HepG2 (cell line): ENCODE results near the gene SNX21. TPM values are rescaled to one million over a fixed set of nuclear protein-coding genes. Genes with fewer than 3 reads are reported as not detected.

ENCODE experiments used
- ATAD3A ChIP-seq: sonication (generic); formaldehyde crosslinking; IDR thresholded peaks from 2 replicates; pipeline ENCODE4 v1.4.0; 2020; ENCODE audit warnings: missing genetic modification reagents
- ATF7 ChIP-seq, 2 experiments: fragments of 450-650 bp in 1 of 2; sonication (generic) in 1 of 2; formaldehyde crosslinking in 1 of 2; IDR thresholded peaks; 2 replicates each; pipeline versions ENCODE4 v1.4.0 to v1.6.1; 2016 to 2020; ENCODE audit warnings: antibody characterized with exemption in 1 of 2, mild to moderate bottlenecking in 1 of 2, missing genetic modification reagents in 1 of 2
- FLYWCH1 ChIP-seq: sonication (generic); formaldehyde crosslinking; IDR thresholded peaks from 2 replicates; pipeline ENCODE4 v1.8.1; 2023; ENCODE audit warnings: mild to moderate bottlenecking, missing genetic modification reagents
- IKZF4 ChIP-seq: sonication (generic); formaldehyde crosslinking; IDR thresholded peaks from 2 replicates; pipeline ENCODE4 v1.5.1; 2020; ENCODE audit warnings: borderline replicate concordance, mild to moderate bottlenecking, low read depth, missing genetic modification reagents; ENCODE audit errors: not compliant biosample characterization
- MTF1 ChIP-seq: sonication (generic); formaldehyde crosslinking; IDR thresholded peaks from 2 replicates; pipeline ENCODE4 v1.5.0; 2020; ENCODE audit warnings: missing genetic modification reagents
- NAIF1 ChIP-seq: sonication (generic); formaldehyde crosslinking; IDR thresholded peaks from 2 replicates; pipeline ENCODE4 v1.5.0; 2020; ENCODE audit warnings: mild to moderate bottlenecking, missing genetic modification reagents, borderline replicate concordance
- NR2F2 ChIP-seq: IDR thresholded peaks from 2 replicates; pipeline ENCODE4 v1.6.1; 2012; ENCODE audit warnings: low read depth, inconsistent platforms, borderline replicate concordance
- PCBP1 ChIP-seq: fragments of 200-400 bp; formaldehyde crosslinking; IDR thresholded peaks from 2 replicates; pipeline ENCODE4 v1.6.1; 2017; ENCODE audit warnings: mild to moderate bottlenecking, low read depth, low read length, borderline replicate concordance
- REL ChIP-seq: sonication (generic); formaldehyde crosslinking; conservative IDR thresholded peaks from 2 replicates; pipeline ENCODE4 v1.8.0; 2022; ENCODE audit warnings: mild to moderate bottlenecking, missing genetic modification reagents, moderate library complexity
- TBL1XR1 ChIP-seq: fragments of 150-350 bp; IDR thresholded peaks from 2 replicates; pipeline ENCODE4 v1.6.1; 2014; ENCODE audit warnings: borderline replicate concordance, low read length; ENCODE audit not compliant: partially characterized antibody
- ZNF841 ChIP-seq: sonication (generic); formaldehyde crosslinking; IDR thresholded peaks from 2 replicates; pipeline ENCODE4 v1.8.1; 2023; ENCODE audit warnings: missing genetic modification reagents, borderline replicate concordance
- polyA plus RNA-seq, 8 experiments: library from polyadenylated mRNA; depleted of rRNA in 3 of 8; stranded (reverse) in 7 of 8; unstranded in 1 of 8; fragments of >200 nt; fragmentation: Illumina TruSeq in 4 of 8; extraction: Trizol in 4 of 8; gene quantifications; 2 replicates each; pipeline versions ENCODE4 v1.2.1 to v1.2.3, GENCODE V29; 2011 to 2016; ENCODE audit warnings: low read depth in 4 of 8, missing spikeins in 1 of 8, mixed read lengths in 1 of 8; ENCODE audit not compliant: insufficient read depth in 1 of 8
- total RNA-seq, 5 experiments: library from RNA; depleted of rRNA; stranded (reverse); fragments of >200 nt; fragmentation: Illumina TruSeq; extraction: Trizol; gene quantifications; 2 replicates each; pipeline ENCODE4 v1.2.3, GENCODE V29; 2016; ENCODE audit warnings: low read depth in 1 of 5
- TF ChIP-seq, protein P1 (sequence below): sonication (generic); formaldehyde crosslinking; IDR thresholded peaks from 2 replicates; pipeline ENCODE4 v1.5.0; 2020; ENCODE audit warnings: mild to moderate bottlenecking, missing genetic modification reagents, moderate library complexity
- TF ChIP-seq, protein P2 (sequence below): sonication (generic); formaldehyde crosslinking; IDR thresholded peaks from 2 replicates; pipeline ENCODE4 v1.4.0; 2020; ENCODE audit warnings: missing genetic modification reagents, borderline replicate concordance
- TF ChIP-seq, protein P3 (sequence below): sonication (generic); formaldehyde crosslinking; IDR thresholded peaks from 2 replicates; pipeline ENCODE4 v1.4.0; 2020; ENCODE audit warnings: missing genetic modification reagents
- TF ChIP-seq, protein P4 (sequence below): sonication (generic); formaldehyde crosslinking; IDR thresholded peaks from 2 replicates; pipeline ENCODE4 v1.4.0; 2020; ENCODE audit warnings: missing genetic modification reagents

The SNX21 gene
- total and polyA plus RNA-seq, 2 of the 13 experiments (the other 11 are each of a cell fraction or from before 2014, with no cell fraction given): 7.7 to 12.8 TPM

DNA sequence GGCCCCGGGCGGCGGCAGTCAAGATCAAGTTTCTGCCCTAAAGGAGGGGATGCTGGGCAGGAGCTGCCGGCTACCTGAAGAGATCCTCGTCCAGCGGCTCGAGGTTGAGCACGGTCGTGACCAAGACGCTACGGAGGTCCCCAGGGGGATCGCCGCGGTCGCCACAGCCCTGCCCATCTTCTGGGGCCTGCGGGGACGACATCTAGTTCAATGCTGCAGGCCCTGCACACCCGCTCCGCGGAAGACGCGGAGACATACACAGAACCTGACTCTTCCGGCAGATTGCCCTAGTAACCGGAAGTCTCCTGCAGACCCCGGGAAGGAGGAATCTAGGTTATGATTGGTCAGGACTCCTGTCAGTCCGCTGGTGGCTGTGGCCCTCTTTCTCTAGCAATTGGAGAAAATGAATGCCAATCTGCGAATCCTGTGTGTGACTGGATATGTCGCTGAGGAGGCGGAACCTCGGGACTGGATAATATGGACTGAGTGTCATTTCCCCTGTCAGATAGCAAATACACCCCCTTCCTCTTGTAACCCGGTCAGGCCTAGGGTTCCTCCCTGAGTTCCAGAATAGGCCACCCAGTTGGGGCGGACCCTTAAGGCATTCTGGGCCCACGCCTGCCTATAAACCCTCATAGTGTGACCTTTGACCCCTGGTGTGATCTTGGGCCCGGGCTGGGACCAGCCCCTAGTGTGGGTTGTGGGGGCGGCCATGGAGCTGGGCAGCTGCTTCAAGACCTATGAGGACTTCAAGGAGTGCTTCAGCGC, 23.7 kb downstream of the SNX21 start, which contains the start of the genes ACOT8 and ZSWIM3 (continued):
- TF ChIP-seq FLYWCH1 (CRISPR knock-in tag) (no peak), NR2F2 (peak; percentile 73; the same call in 1 of the 2 replicates), PCBP1 (no peak), TBL1XR1 (no peak), MTF1 (CRISPR knock-in tag) (no peak), ATF7 (IDR thresholded peaks at IDR 0.05) (no peak), ATF7 (CRISPR knock-in tag; IDR thresholded peaks at IDR 0.05) (no peak; the same call in 1 of the 2 replicates), ZNF841 (CRISPR knock-in tag) (no peak), ATAD3A (CRISPR knock-in tag) (0 out of 2 replicates have a peak, but pooled peaks have one; percentile 27), IKZF4 (CRISPR knock-in tag) (peak; percentile 16), NAIF1 (CRISPR knock-in tag) (no peak), REL (CRISPR knock-in tag) (no peak)
- TF ChIP-seq, protein P1, sequence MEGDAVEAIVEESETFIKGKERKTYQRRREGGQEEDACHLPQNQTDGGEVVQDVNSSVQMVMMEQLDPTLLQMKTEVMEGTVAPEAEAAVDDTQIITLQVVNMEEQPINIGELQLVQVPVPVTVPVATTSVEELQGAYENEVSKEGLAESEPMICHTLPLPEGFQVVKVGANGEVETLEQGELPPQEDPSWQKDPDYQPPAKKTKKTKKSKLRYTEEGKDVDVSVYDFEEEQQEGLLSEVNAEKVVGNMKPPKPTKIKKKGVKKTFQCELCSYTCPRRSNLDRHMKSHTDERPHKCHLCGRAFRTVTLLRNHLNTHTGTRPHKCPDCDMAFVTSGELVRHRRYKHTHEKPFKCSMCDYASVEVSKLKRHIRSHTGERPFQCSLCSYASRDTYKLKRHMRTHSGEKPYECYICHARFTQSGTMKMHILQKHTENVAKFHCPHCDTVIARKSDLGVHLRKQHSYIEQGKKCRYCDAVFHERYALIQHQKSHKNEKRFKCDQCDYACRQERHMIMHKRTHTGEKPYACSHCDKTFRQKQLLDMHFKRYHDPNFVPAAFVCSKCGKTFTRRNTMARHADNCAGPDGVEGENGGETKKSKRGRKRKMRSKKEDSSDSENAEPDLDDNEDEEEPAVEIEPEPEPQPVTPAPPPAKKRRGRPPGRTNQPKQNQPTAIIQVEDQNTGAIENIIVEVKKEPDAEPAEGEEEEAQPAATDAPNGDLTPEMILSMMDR (CRISPR knock-in tag): 0 out of 2 replicates have a peak, but pooled peaks have one; percentile 19
- TF ChIP-seq, protein P2, sequence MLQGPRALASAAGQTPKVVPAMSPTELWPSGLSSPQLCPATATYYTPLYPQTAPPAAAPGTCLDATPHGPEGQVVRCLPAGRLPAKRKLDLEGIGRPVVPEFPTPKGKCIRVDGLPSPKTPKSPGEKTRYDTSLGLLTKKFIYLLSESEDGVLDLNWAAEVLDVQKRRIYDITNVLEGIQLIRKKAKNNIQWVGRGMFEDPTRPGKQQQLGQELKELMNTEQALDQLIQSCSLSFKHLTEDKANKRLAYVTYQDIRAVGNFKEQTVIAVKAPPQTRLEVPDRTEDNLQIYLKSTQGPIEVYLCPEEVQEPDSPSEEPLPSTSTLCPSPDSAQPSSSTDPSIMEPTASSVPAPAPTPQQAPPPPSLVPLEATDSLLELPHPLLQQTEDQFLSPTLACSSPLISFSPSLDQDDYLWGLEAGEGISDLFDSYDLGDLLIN (CRISPR knock-in tag): peak; percentile 80; the same call in 1 of the 2 replicates
- TF ChIP-seq, protein P3, sequence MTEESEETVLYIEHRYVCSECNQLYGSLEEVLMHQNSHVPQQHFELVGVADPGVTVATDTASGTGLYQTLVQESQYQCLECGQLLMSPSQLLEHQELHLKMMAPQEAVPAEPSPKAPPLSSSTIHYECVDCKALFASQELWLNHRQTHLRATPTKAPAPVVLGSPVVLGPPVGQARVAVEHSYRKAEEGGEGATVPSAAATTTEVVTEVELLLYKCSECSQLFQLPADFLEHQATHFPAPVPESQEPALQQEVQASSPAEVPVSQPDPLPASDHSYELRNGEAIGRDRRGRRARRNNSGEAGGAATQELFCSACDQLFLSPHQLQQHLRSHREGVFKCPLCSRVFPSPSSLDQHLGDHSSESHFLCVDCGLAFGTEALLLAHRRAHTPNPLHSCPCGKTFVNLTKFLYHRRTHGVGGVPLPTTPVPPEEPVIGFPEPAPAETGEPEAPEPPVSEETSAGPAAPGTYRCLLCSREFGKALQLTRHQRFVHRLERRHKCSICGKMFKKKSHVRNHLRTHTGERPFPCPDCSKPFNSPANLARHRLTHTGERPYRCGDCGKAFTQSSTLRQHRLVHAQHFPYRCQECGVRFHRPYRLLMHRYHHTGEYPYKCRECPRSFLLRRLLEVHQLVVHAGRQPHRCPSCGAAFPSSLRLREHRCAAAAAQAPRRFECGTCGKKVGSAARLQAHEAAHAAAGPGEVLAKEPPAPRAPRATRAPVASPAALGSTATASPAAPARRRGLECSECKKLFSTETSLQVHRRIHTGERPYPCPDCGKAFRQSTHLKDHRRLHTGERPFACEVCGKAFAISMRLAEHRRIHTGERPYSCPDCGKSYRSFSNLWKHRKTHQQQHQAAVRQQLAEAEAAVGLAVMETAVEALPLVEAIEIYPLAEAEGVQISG (CRISPR knock-in tag): peak; percentile 92
- TF ChIP-seq, protein P4, sequence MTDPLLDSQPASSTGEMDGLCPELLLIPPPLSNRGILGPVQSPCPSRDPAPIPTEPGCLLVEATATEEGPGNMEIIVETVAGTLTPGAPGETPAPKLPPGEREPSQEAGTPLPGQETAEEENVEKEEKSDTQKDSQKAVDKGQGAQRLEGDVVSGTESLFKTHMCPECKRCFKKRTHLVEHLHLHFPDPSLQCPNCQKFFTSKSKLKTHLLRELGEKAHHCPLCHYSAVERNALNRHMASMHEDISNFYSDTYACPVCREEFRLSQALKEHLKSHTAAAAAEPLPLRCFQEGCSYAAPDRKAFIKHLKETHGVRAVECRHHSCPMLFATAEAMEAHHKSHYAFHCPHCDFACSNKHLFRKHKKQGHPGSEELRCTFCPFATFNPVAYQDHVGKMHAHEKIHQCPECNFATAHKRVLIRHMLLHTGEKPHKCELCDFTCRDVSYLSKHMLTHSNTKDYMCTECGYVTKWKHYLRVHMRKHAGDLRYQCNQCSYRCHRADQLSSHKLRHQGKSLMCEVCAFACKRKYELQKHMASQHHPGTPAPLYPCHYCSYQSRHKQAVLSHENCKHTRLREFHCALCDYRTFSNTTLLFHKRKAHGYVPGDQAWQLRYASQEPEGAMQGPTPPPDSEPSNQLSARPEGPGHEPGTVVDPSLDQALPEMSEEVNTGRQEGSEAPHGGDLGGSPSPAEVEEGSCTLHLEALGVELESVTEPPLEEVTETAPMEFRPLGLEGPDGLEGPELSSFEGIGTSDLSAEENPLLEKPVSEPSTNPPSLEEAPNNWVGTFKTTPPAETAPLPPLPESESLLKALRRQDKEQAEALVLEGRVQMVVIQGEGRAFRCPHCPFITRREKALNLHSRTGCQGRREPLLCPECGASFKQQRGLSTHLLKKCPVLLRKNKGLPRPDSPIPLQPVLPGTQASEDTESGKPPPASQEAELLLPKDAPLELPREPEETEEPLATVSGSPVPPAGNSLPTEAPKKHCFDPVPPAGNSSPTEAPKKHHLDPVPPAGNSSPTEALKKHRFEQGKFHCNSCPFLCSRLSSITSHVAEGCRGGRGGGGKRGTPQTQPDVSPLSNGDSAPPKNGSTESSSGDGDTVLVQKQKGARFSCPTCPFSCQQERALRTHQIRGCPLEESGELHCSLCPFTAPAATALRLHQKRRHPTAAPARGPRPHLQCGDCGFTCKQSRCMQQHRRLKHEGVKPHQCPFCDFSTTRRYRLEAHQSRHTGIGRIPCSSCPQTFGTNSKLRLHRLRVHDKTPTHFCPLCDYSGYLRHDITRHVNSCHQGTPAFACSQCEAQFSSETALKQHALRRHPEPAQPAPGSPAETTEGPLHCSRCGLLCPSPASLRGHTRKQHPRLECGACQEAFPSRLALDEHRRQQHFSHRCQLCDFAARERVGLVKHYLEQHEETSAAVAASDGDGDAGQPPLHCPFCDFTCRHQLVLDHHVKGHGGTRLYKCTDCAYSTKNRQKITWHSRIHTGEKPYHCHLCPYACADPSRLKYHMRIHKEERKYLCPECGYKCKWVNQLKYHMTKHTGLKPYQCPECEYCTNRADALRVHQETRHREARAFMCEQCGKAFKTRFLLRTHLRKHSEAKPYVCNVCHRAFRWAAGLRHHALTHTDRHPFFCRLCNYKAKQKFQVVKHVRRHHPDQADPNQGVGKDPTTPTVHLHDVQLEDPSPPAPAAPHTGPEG: peak; percentile 70; the same call in 1 of the 2 replicates
